Endothelial cell of umbilical vein (primary cell): ENCODE results near the gene KLHL36.

Experiments
- CTCF ChIP-seq, 2 donors: IDR thresholded peaks; 1 replicate in 1 of 2; 2 replicates in 1 of 2; pipeline ENCODE4 v1.5.1; 2011; ENCODE audit warnings: low read length in 2 of 2, mild to moderate bottlenecking in 2 of 2, moderate library complexity in 2 of 2, control low read depth in 1 of 2, inconsistent platforms in 1 of 2, low read depth in 1 of 2; ENCODE audit not compliant: insufficient read depth in 1 of 2; ENCODE audit errors: extremely low read depth in 1 of 2
- EZH2 ChIP-seq: IDR thresholded peaks from 2 replicates; pipeline ENCODE4 v1.6.1; 2012; ENCODE audit warnings: borderline replicate concordance, low read depth, mild to moderate bottlenecking, moderate library complexity, low read length, inconsistent platforms; ENCODE audit not compliant: severe bottlenecking
- GATA2 ChIP-seq: IDR thresholded peaks from 2 replicates; pipeline ENCODE4 v1.7.0; 2011; ENCODE audit warnings: low read depth, mild to moderate bottlenecking, moderate library complexity, mixed read lengths, low read length; ENCODE audit not compliant: insufficient read length, insufficient read depth
- JUN ChIP-seq: IDR thresholded peaks from 2 replicates; pipeline ENCODE4 v1.6.1; 2011; ENCODE audit warnings: borderline replicate concordance, low read depth; ENCODE audit not compliant: insufficient read length, insufficient read depth
- MAX ChIP-seq: IDR thresholded peaks from 2 replicates; pipeline ENCODE4 v1.6.1; 2011; ENCODE audit not compliant: insufficient read depth, insufficient read length
- MYC ChIP-seq: IDR thresholded peaks from one replicate; pipeline ENCODE4 v1.6.1; 2011; ENCODE audit warnings: mild to moderate bottlenecking, low read depth, low read length
- POLR2A ChIP-seq: IDR thresholded peaks from 2 replicates; pipeline ENCODE4 v1.6.1; 2012; ENCODE audit warnings: low read depth, mild to moderate bottlenecking, control low read depth, low read length
- POLR2AphosphoS5 ChIP-seq: IDR thresholded peaks from 2 replicates; pipeline ENCODE4 v1.6.1; 2012; ENCODE audit warnings: low read depth, mild to moderate bottlenecking, control low read depth, low read length, moderate library complexity; ENCODE audit not compliant: insufficient read depth

- TF ChIP-seq POLR2AphosphoS5 (no peak), CTCF (IDR thresholded peaks at IDR 0.05; ENCODE audit: extremely low read depth in 1 of 2, insufficient read depth in 1 of 2, low read depth in 1 of 2, low read length in 2 of 2) (no peak), GATA2 (no peak), MAX (no peak), POLR2A (no peak), EZH2 (no peak), MYC (no peak), JUN (no peak)
These were observed 11.5 kb downstream of the KLHL36 start for GRCh38 chr16:84659656-84660300.
